Activated CD4-positive, CD25-positive, alpha-beta regulatory T cell (primary cell): ENCODE results near the gene TRAM2.

Experiments
- DNase-seq, 4 experiments: peaks; one replicate each; lab custom pipeline; 2025; lab: John Stamatoyannopoulos, UW

The TRAM2 gene

DNA sequence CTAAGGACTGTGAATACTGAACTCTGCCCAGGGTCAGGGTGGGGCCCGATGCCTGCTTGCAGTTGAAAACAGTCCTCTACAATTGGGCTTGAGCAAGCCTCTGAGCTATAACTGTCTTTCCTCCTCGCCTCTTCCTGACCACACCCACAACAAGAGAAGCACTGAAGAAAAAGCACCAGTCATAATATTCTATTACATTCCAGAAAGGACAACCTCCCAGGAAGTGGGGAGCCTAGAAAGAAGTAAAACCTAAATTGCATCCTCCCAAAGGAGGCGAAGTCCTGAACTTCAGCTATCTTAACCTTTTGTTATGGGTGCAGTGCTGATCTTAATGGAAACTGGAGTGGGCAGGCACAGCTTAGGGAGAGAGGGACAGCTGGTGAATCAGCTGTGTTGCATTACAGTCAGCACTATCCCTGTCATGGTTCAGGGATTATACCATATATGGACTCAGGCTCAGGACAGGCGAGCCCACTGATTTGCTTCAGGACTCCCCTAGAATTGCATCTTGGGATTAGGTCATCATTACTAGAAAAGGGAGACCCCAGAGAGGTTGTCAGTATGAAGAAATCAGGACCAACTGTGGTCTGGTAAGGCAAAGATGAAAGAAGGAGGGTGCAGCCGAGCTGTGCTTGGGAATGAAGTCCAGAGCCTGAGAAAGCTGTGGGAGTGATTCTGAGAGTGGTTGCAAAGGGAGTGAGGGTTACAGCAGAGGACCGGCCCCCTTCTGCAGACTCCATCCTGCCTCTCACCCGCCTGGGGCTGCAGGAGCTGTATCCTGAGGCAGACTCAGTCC, 18.3 kb upstream of the TRAM2 start:
- no peak for DNase-seq

- no peak for DNase-seq
These were observed 17.4 kb upstream of the TRAM2 start for GRCh38 chr6:52594221-52594620.

- DNase-seq, result no peak
These were observed 15.0 kb upstream of the TRAM2 start for GRCh38 chr6:52591832-52592231.

GRCh38 chr6:52590152-52590891, 13.5 kb upstream of the TRAM2 start:
- no peak for DNase-seq

- no peak for DNase-seq
These were observed 11.8 kb upstream of the TRAM2 start for GRCh38 chr6:52588710-52589091.

GRCh38 chr6:52588087-52588709, 11.3 kb upstream of the TRAM2 start:
- DNase-seq, result no peak

DNA sequence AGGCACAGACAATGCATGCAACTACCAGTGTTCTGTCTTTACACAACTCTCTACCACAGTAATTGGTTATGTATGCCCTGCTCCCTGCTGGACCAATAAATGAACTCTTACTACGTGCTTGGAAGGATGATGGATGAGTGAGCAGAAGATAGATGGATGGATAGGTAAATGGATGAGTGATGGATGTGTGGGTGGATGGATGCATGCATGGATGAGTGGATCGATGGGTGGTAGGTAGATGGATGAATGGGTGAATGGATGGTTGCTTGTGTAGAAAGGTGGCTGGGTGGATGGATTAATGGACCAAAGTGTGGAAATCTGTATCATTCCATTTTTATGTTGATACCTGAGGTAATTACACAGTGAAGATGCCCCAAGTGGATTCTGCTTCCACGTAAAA, 10.1 kb upstream of the TRAM2 start:
- no peak for DNase-seq

DNA sequence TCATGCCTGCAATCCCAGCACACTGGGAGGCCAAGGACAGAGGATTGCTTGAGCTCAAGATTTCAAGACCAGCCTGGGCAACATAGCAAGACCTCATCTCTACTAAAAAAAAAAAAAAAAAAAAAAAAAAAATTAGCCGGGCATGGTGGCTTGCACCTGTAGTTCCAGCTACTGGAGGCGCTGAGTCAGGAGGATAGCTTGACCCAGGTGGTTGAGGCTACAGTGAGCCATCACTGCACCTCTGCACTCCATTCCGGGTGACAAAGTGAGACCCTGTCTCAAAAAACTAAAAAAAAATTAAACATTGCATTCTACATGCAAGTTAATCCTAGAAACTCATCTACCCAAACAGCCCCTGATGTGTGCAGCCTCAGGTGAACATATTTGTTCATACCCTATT, 7.3 kb upstream of the TRAM2 start:
- no peak for DNase-seq

GRCh38 chr6:52582996-52583395, 6.1 kb upstream of the TRAM2 start:
- DNase-seq, result no peak

DNA sequence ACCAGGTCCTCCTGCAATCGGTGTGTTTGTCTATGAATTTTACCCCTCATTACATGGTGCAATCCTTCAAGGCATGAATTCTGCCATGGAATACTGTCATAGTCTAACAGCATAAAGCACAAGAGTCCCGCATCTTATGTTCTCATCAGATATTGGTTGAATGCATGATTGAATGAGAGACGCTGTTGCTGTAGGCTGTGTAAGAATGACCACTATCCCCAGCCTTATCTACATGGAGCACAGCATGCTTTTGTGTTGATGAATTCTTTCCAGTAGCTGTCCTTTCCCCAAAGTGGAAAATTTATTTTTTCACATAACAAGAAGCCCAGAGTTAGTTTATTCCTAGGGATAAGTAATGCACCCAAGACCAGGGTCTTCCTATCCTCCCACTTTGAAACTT, 5.6 kb upstream of the TRAM2 start:
- DNase-seq, result no peak

- no peak for DNase-seq
These were observed 4.0 kb upstream of the TRAM2 start for GRCh38 chr6:52580905-52581304.

GRCh38 chr6:52579006-52579660, 2.3 kb upstream of the TRAM2 start:
- DNase-seq, result no peak

DNA sequence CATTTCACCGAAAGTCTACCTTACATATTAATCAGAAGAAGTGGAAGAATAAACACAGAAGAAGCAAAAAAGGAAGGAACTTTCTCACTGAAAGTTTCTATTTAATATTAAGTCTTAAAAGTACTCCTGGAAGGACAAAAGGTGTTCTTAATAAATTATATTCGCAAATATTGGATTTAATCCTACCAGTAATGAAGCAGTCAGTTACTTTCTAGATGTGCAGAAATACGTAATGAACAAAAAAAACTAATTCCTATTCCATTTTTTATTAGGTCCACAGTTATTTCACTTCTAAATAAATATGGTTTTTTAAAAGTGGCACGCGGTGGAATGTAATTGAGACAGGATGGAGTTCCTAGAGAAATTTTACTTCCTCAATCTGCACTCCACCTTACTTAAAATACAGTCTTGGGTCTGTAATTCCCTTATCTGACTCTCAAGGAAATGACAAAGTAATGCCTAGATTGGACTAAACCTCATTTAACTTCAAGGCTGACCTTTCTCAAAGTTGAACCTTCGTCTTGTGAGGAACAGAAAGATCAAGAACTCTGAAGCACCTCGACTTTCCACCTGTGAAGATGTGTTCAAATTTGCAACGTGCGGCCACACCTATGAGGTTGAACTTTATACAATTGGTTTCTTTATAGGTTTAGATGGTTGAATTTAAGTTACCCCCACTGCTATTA, 1.1 kb upstream of the TRAM2 start:
- DNase-seq, result no peak

DNA sequence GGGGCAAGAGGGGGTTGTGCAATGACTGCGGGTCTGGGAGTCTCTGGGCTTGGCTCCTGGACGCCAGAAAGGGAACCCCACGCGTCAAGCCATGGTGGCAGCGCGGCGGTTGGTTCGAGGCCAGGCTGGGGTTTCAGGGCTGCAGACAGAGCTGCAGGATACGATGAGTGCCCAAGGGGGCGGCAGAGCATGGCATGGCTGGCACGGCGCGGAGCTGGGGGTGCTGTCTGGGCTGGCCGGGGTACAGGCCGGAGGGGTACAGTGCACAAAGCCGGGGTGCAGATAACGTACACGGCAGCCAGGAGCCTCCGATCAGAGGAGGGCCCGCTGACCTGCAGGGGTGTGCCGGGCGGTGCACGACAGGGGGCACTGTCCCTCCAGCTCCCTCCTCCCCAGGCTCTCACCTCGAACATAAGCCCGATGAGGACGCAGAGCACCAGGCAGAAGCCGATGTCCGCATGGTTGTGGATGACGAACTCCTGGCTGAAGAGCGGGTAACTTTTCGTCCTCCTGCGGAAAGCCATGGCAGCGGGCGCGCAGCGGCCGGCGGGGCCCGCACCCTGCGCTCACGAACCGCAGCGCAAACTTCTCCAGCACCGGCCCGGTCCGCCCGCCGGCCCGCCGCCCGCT, 353 bp downstream of the TRAM2 start:
- peak; percentile 25 to 42 (median 32) for DNase-seq

GRCh38 chr6:52576054-52576391, 837 bp downstream of the TRAM2 start:
- DNase-seq, result no peak

DNA sequence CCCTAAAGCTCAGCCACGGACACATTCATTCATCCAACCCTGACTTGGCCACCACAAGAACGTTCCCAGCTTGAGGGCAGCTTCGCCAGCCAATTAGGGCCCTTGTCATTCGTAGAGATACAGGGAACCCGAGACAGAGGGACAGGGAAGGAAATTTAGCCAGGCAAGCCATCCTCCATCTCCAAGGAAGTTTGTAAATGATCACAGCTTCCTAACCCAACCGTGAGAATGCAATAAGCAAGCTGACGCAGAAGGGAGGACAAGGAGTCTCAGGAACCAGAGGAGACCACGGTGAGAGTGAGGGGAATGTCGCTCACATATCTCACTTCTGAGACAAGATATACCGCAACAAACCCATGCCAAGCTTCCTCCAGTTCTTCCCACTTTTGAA, 1.4 kb downstream of the TRAM2 start:
- no peak for DNase-seq

DNA sequence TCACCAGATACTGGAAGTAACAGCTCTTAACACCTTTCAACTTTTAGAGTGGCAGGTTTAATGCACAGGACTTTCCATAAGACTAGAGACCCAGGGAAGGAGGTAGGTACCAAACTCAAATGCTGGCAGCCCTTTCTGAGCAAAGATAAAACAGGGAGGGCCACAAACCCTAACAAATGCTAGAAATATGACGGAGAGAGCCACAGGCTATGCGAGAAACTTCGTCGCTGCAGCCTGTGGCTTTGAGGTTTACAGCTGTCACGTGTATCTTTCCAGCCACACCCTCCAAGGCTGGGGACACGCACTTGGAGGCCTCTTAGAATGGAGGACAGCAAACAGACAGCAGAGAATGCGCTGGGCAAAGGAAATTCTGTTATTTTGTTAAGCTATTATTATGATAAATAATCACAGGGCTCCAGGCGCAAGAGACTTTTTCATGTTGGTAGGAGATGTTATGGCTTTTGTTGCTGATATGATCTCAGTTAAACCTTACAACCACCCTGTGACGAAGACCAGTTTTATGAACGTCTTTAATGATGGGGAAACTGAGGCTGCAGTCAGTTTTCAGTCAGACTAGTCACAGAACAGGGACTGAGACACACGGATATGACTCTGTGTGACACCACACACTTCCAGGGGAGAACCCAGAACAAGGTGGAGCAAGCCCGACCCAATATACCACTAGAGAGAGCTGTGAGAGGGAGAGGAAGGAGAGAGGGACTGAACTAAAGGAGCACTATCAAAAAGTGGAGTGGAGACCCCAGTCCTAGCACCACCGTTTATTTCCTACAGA, 2.0 kb downstream of the TRAM2 start:
- peak in 3 of 4 experiments; percentile 5 to 25 (median 15) for DNase-seq

DNA sequence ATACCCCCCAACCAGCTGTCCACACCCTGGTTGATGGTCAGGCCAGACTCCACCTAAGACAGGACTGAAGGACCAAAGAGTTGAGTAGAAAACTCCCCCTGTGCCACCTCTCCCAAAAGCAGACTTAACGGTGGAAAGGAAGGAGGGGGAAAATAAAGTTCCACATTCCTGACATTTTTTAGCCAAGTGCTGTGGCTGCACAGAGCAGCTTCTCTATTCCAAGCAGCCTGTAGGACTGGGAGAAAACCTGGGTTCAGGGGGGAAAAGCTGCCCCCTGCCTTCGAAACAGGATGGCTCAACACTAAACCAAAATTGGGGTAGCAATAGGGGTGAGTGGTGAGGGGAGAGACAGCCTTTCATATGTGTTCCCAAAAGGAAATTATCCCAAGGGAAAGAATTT, 3.6 kb downstream of the TRAM2 start:
- DNase-seq, result no peak

DNA sequence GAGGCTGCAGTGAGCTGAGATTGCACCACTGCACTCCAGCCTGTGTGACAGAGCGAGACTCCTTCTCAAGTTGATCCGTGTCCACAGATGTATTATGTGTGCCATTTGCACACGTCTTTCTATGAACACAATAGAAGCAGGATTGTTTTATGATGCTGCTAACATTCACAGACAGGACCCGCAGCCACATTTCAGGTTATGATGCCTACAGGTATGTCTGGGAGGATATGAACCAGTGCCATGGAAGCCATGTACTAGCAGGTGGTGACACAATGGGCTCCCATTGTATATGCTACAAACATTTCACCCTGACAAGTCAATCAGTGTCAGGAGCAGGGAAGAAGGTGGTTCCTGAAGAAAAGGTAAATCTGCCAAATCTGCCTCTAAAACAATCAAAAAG, 4.3 kb downstream of the TRAM2 start:
- DNase-seq, result no peak

DNA sequence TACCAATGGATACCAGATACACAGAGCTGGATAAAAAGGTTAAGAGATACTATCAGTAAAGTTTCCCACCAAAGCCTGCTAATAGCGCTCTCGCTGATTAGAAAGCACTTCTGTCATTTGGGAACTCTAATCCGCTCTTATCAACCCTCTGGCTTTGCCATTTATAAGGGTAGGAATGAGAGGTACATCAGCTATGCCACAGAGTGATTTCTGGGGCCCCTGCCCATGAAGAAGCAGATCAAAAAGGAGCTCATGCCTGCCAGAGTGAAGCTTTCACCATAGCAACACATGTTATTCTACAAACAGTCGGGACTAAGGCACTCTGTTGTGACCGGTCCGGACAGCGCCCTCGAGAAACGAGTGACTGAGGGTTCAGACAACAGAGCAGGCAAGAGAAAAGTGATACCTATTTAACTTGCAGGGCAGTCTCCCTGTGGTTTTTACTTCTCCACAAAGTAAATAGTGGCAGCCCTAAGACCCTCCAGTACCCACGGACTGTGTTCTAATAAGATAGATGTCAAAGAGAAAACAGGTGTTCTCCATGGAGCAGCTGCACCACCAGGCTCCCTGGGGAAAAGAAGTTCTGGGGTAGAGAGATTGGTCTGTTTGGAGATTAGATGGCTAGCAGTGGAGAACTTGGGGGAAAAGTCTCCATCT, 5.6 kb downstream of the TRAM2 start:
- no peak for DNase-seq
